ENCODE measurements around the gene POU2F1.

Gene POU2F1

GRCh38 chr1:167450843-167451242 lies 230.2 kb downstream of the POU2F1 start:
- no peak for DNase-seq (ENCODE audit: low spot score)
- no peak for TF ChIP-seq CTCF (IDR thresholded peaks at IDR 0.05)

GRCh38 chr1:167452483-167452882 lies 231.8 kb downstream of the POU2F1 start:
- no peak overlapping the region for H3K4me3 ChIP-seq
- DNase-seq (ENCODE audit: low spot score) = no peak
- no peak for TF ChIP-seq CTCF (IDR thresholded peaks at IDR 0.05)
- no peak overlapping the region for H3K27ac ChIP-seq

More at GRCh38 chr1:167450843-167451242, 230.2 kb downstream of the POU2F1 start:
- Histone ChIP-seq H3K27ac (no peak overlapping the region), H3K4me3 (no peak overlapping the region)

- no peak for DNase-seq (ENCODE audit: low spot score)
- TF ChIP-seq CTCF (IDR thresholded peaks at IDR 0.05) = no peak
- no peak overlapping the region for H3K4me3 ChIP-seq
- no peak overlapping the region for H3K27ac ChIP-seq
These were observed 232.4 kb downstream of the POU2F1 start for GRCh38 chr1:167453123-167453522.

GRCh38 chr1:167454304-167454893 lies 233.7 kb downstream of the POU2F1 start:
- DNase-seq (ENCODE audit: low spot score) = no peak
- peak overlapping the region; percentile 79 to 82 for H3K27ac ChIP-seq
- H3K4me3 ChIP-seq = peak overlapping the region; percentile 76
- no peak for TF ChIP-seq CTCF (IDR thresholded peaks at IDR 0.05)

- no peak for TF ChIP-seq CTCF (IDR thresholded peaks at IDR 0.05)
- DNase-seq (ENCODE audit: low spot score) = peak; percentile 83
- H3K4me3 ChIP-seq = peak overlapping the region; percentile 76
- H3K27ac ChIP-seq = peak overlapping the region; percentile 79 to 82
These were observed 234.5 kb downstream of the POU2F1 start for GRCh38 chr1:167454894-167455785.

GRCh38 chr1:167455786-167456446 lies 235.2 kb downstream of the POU2F1 start:
- Histone ChIP-seq H3K27ac (peak overlapping the region; percentile 79 to 82), H3K4me3 (peak overlapping the region; percentile 76)
- DNase-seq (ENCODE audit: low spot score) = no peak
- TF ChIP-seq CTCF (IDR thresholded peaks at IDR 0.05) = no peak
